HEK293 (cell line): ENCODE data around the gene TRIM44.
"Not testable (repeated sequence)": the region's sequence is repeated elsewhere in the genome, so short reads cannot be mapped to it uniquely, and the experiment has no call there.

Experiments used
- CTCF ChIA-PET: fragments of 350-600 bp; formaldehyde crosslinking; extraction: SDS; loops from one replicate; lab custom pipeline; 2021; ENCODE audit warnings: antibody characterized with exemption; lab: Yijun Ruan, JAX
- POLR2A ChIA-PET: fragments of 300-600 bp; formaldehyde crosslinking; extraction: SDS; loops from one replicate; lab custom pipeline; 2020; ENCODE audit warnings: antibody characterized with exemption, inconsistent platforms; lab: Yijun Ruan, JAX
- H3K27ac ChIP-seq: fragments of 200-500 bp; sonication (Bioruptor generic); 2 replicates; pipeline ENCODE4 v1.5.1; 2014; ENCODE audit warnings: low read depth, low read length, control low read depth, inconsistent platforms; ENCODE audit errors: extremely low read depth
- H3K36me3 ChIP-seq, 2 experiments: fragments of 200-500 bp in 1 of 2; sonication (Bioruptor generic) in 1 of 2; 1 replicate in 1 of 2; 2 replicates in 1 of 2; pipeline ENCODE4 v1.5.1; 2014 to 2017; ENCODE audit warnings: inconsistent platforms in 2 of 2, low read length in 2 of 2; ENCODE audit not compliant: control insufficient read depth in 2 of 2, insufficient read depth in 1 of 2
- H3K4me1 ChIP-seq: fragments of 200-500 bp; sonication (Bioruptor generic); 2 replicates; pipeline ENCODE4 v1.5.1; 2014; ENCODE audit warnings: mild to moderate bottlenecking, low read length, inconsistent platforms; ENCODE audit not compliant: control insufficient read depth, insufficient read depth
- H3K4me3 ChIP-seq: 2 replicates; pipeline ENCODE4 v1.5.1; 2011; ENCODE audit warnings: low read depth, mild to moderate bottlenecking, control low read depth, low read length, moderate library complexity
- H3K9me3 ChIP-seq: fragments of 200-500 bp; sonication (Bioruptor generic); 2 replicates; pipeline ENCODE4 v1.5.1; 2014; ENCODE audit warnings: low read depth, low read length, inconsistent platforms; ENCODE audit not compliant: control insufficient read depth, insufficient read depth
- KLF7 ChIP-seq: fragments of 450-650 bp; formaldehyde crosslinking; IDR thresholded peaks from 2 replicates; pipeline ENCODE4 v1.5.1; 2016; ENCODE audit warnings: missing biosample characterization, missing genetic modification characterization, borderline replicate concordance
- PATZ1 ChIP-seq: fragments of 450-650 bp; formaldehyde crosslinking; IDR thresholded peaks from 2 replicates; pipeline ENCODE4 v1.5.1; 2016; ENCODE audit warnings: missing biosample characterization, missing genetic modification characterization
- PRDM6 ChIP-seq: fragments of 450-650 bp; formaldehyde crosslinking; IDR thresholded peaks from 2 replicates; pipeline ENCODE4 v1.5.1; 2017; ENCODE audit warnings: missing biosample characterization, missing genetic modification characterization
- SP7 ChIP-seq: fragments of 450-650 bp; formaldehyde crosslinking; IDR thresholded peaks from 2 replicates; pipeline ENCODE4 v1.5.1; 2016; ENCODE audit warnings: missing biosample characterization, missing genetic modification characterization
- ZNF18 ChIP-seq: fragments of 450-650 bp; formaldehyde crosslinking; IDR thresholded peaks from 2 replicates; pipeline ENCODE4 v1.5.1; 2016; ENCODE audit warnings: missing biosample characterization, missing genetic modification characterization
- ZNF23 ChIP-seq: fragments of 450-650 bp; formaldehyde crosslinking; IDR thresholded peaks from 2 replicates; pipeline ENCODE4 v1.5.1; 2016; ENCODE audit warnings: missing biosample characterization, missing genetic modification characterization, borderline replicate concordance
- ZNF391 ChIP-seq: fragments of 450-650 bp; formaldehyde crosslinking; IDR thresholded peaks from 2 replicates; pipeline ENCODE4 v1.5.1; 2016; ENCODE audit warnings: low read depth, missing biosample characterization, missing genetic modification characterization, borderline replicate concordance
- ZNF624 ChIP-seq: fragments of 450-650 bp; formaldehyde crosslinking; IDR thresholded peaks from 2 replicates; pipeline ENCODE4 v1.5.1; 2017; ENCODE audit warnings: missing biosample characterization, missing genetic modification characterization
- ZNF747 ChIP-seq: fragments of 450-650 bp; formaldehyde crosslinking; IDR thresholded peaks from 2 replicates; pipeline ENCODE4 v1.5.1; 2016; ENCODE audit warnings: missing biosample characterization, missing genetic modification characterization

Gene TRIM44

GRCh38 chr11:35751664-35752061 lies 89.1 kb downstream of the TRIM44 start:
- Histone ChIP-seq H3K4me3 (no peak overlapping the region), H3K36me3 (no peaks in the 10 kb centered on the region), H3K9me3 (no peaks in the 10 kb centered on the region), H3K27ac (no peak overlapping the region), H3K4me1 (no peaks in the 10 kb centered on the region)
- ChIA-PET POLR2A (no interaction called here), CTCF (interaction anchor here (0.6 to 0.7 kb wide), 4 partner anchors 8 to 393 kb away, joined by 3 to 6 read pairs (median 4); no protein-coding TSS in a partner anchor)
- TF ChIP-seq PRDM6 (tag by site-specific recombination) (no peak), ZNF18 (tag by site-specific recombination) (no peak), ZNF23 (no peak), ZNF391 (tag by site-specific recombination) (no peak)

DNA sequence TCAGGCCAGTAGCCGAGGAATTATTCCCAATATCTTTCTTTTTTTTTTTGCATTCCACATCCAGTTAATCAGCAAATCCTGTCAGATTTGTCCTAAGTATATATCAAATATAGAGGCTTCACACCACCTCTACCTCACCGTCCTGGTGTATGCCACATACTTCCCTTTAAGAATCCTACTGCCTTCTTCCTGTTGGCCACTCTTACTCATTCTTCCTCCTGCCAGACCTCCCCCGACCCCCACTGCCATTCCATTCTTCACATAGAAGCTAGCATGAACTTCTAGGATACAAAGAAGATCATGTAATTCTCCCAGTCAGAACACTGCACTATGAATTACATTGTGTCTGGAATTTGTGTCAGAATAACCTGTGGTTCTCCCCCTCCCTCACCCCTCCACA lies 89.5 kb downstream of the TRIM44 start:
- POLR2A ChIA-PET, result no interaction called here

GRCh38 chr11:35753573-35753972 lies 91.0 kb downstream of the TRIM44 start:
- CTCF ChIA-PET, POLR2A ChIA-PET: not testable (repeated sequence)

More for the DNA sequence above, 89.5 kb downstream of the TRIM44 start:
- no peak for TF ChIP-seq ZNF624 (tag by site-specific recombination)
- no peak for TF ChIP-seq KLF7 (tag by site-specific recombination)
- no peak for TF ChIP-seq ZNF747 (tag by site-specific recombination)
- no peak for TF ChIP-seq SP7 (tag by site-specific recombination)
- no peak for TF ChIP-seq PATZ1 (tag by site-specific recombination)
- Histone ChIP-seq H3K36me3 (no peaks in the 10 kb centered on the region), H3K4me3 (no peak overlapping the region), H3K4me1 (no peaks in the 10 kb centered on the region), H3K27ac (no peak overlapping the region), H3K9me3 (no peaks in the 10 kb centered on the region)
- CTCF ChIA-PET, result interaction anchor here (0.6 to 0.7 kb wide), 3 partner anchors 8 to 262 kb away, joined by 3 to 6 read pairs (median 4); no protein-coding TSS in a partner anchor

GRCh38 chr11:35759951-35760350 lies 97.4 kb downstream of the TRIM44 start:
- H3K4me1 ChIP-seq, H3K27ac ChIP-seq, H3K36me3 ChIP-seq, H3K9me3 ChIP-seq, POLR2A ChIA-PET, H3K4me3 ChIP-seq: not testable (repeated sequence)
- CTCF ChIA-PET, result interaction anchor here (1.7 kb wide), 1 partner anchor 61 kb away, joined by 4 read pairs; no protein-coding TSS in a partner anchor

More at GRCh38 chr11:35753573-35753972, 91.0 kb downstream of the TRIM44 start:
- TF ChIP-seq SP7 (tag by site-specific recombination), result 0 out of 2 replicates have a peak, but pooled peaks have one; percentile 24
- H3K27ac ChIP-seq, H3K9me3 ChIP-seq, H3K4me3 ChIP-seq, H3K4me1 ChIP-seq, H3K36me3 ChIP-seq: not testable (repeated sequence)
